ENCODE data around the gene DST.

DST gene

GRCh38 chr6:56582236-56582635 lies 60.5 kb downstream of the DST start:
- TF ChIP-seq CTCF (conservative IDR thresholded peaks at IDR 0.05): no peak

GRCh38 chr6:56581296-56581925 lies 61.3 kb downstream of the DST start:
- no peak overlapping the region for H3K27ac ChIP-seq
- TF ChIP-seq CTCF (conservative IDR thresholded peaks at IDR 0.05): no peak

More at GRCh38 chr6:56582236-56582635, 60.5 kb downstream of the DST start:
- H3K27ac ChIP-seq: no peak overlapping the region

- no peak for TF ChIP-seq CTCF (conservative IDR thresholded peaks at IDR 0.05)
- H3K27ac ChIP-seq: no peak overlapping the region
Observed at GRCh38 chr6:56580271-56580670, 62.4 kb downstream of the DST start.

- no peak for TF ChIP-seq CTCF (conservative IDR thresholded peaks at IDR 0.05)
- no peak overlapping the region for H3K27ac ChIP-seq
Observed at GRCh38 chr6:56579155-56579851, 63.4 kb downstream of the DST start.

- no peak overlapping the region for H3K27ac ChIP-seq
- TF ChIP-seq CTCF (conservative IDR thresholded peaks at IDR 0.05): no peak
Observed at GRCh38 chr6:56575736-56576135, 67.0 kb downstream of the DST start.

- no peak for TF ChIP-seq CTCF (conservative IDR thresholded peaks at IDR 0.05)
Observed at GRCh38 chr6:56574292-56574691, 68.4 kb downstream of the DST start.

GRCh38 chr6:56573624-56574023 lies 69.1 kb downstream of the DST start:
- no peak for TF ChIP-seq CTCF (conservative IDR thresholded peaks at IDR 0.05)
- no peak overlapping the region for H3K27ac ChIP-seq

More at GRCh38 chr6:56574292-56574691, 68.4 kb downstream of the DST start:
- no peak overlapping the region for H3K27ac ChIP-seq
